Uterus (tissue), 2 donors: ENCODE measurements around the gene S100A14.

Source experiments
- CTCF ChIP-seq, 4 experiments: fragments of 200-600 bp in 2 of 4; fragments of 450-650 bp in 2 of 4; sonication (generic) in 2 of 4; IDR thresholded peaks; one replicate each; pipeline ENCODE4 v1.5.1; 2016 to 2019; ENCODE audit warnings: antibody characterized with exemption in 4 of 4, mild to moderate bottlenecking in 2 of 4, moderate library complexity in 1 of 4
- POLR2A ChIP-seq, 2 donors: fragments of 450-650 bp; IDR thresholded peaks; one replicate each; pipeline ENCODE4 v1.6.1; 2016; ENCODE audit warnings: antibody characterized with exemption in 2 of 2, mild to moderate bottlenecking in 1 of 2, moderate library complexity in 1 of 2

GRCh38 chr1:153610811-153611301, 5.3 kb downstream of the S100A14 start:
- TF ChIP-seq CTCF (IDR thresholded peaks at IDR 0.05) (no peak), POLR2A (IDR thresholded peaks at IDR 0.05) (no peak)
